Activated T-helper 17 cell treated with anti-CD3 and anti-CD28 coated beads, Interleukin-2, amount 50 U/mL, for 72 hours (primary cell): Measurements from ENCODE around the gene ADGRE2. TPM values are rescaled to one million over a fixed set of nuclear protein-coding genes. Genes with fewer than 3 reads are reported as not detected.

ENCODE experiments used
- ATAC-seq: fragments of 150-1000 bp; cut with Tn5 transposase; replicated peaks from 2 replicates; pipeline ENCODE4 v1.10.0; 2021; ENCODE audit warnings: mild to moderate bottlenecking, moderate library complexity
- H3K27ac Mint-ChIP-seq: one replicate; pipeline ENCODE4 v1.8.0; 2022; ENCODE audit warnings: mixed read lengths
- H3K27me3 Mint-ChIP-seq: one replicate; pipeline ENCODE4 v1.8.0; 2022; ENCODE audit warnings: mixed read lengths
- H3K36me3 Mint-ChIP-seq: one replicate; pipeline ENCODE4 v1.8.0; 2022; ENCODE audit warnings: low read depth, mild to moderate bottlenecking, mixed read lengths
- H3K4me1 Mint-ChIP-seq: one replicate; pipeline ENCODE4 v1.8.0; 2022; ENCODE audit warnings: mixed read lengths
- H3K4me3 Mint-ChIP-seq: one replicate; pipeline ENCODE4 v1.8.0; 2022; ENCODE audit warnings: mild to moderate bottlenecking, mixed read lengths
- H3K9me3 Mint-ChIP-seq: one replicate; pipeline ENCODE4 v1.8.0; 2022; ENCODE audit warnings: mixed read lengths
- total RNA-seq, 2 donors: library from RNA; stranded (reverse); gene quantifications; one replicate each; pipeline ENCODE4 v1.2.3, GENCODE V29; 2022

The ADGRE2 gene
- total RNA-seq, 2 donors from 2014 or later, result 1.1 to 3.3 TPM

- H3K4me1 Mint-ChIP-seq, result peaks cover 9% of the 10 kb centered on the region
- no peaks in the 10 kb centered on the region for H3K9me3 Mint-ChIP-seq
- peak within 1 kb of the TSS; percentile 82 for H3K4me3 Mint-ChIP-seq
- H3K36me3 Mint-ChIP-seq, result peaks cover 27% of the 10 kb centered on the region
- peak within 1 kb of the TSS; percentile 96 for H3K27ac Mint-ChIP-seq
- no peaks in the 10 kb centered on the region for H3K27me3 Mint-ChIP-seq
- ATAC-seq, result peak; percentile 96
Observed at GRCh38 chr19:14689598-14690503, 88.5 kb downstream of the ADGRE2 start, which contains the start of gene ZNF333. Gene ZNF333 (plus strand): TSS chr19:14690048. CDS start chr19:14693492, 3,444 bp downstream.

- Mint-ChIP-seq H3K4me3 (no peak overlapping the region), H3K27me3 (no peaks in the 10 kb centered on the region), H3K4me1 (peaks cover 15% of the 10 kb centered on the region), H3K36me3 (no peaks in the 10 kb centered on the region), H3K27ac (peak overlapping the region; percentile 75), H3K9me3 (no peaks in the 10 kb centered on the region)
- no peak for ATAC-seq
Observed at GRCh38 chr19:14686411-14686810, 91.9 kb downstream of the ADGRE2 start.

GRCh38 chr19:14683439-14683838 is 94.9 kb downstream of the ADGRE2 start:
- Mint-ChIP-seq H3K27me3 (no peaks in the 10 kb centered on the region), H3K36me3 (no peaks in the 10 kb centered on the region), H3K4me3 (no peak overlapping the region), H3K27ac (no peak overlapping the region), H3K4me1 (peaks cover 15% of the 10 kb centered on the region), H3K9me3 (no peaks in the 10 kb centered on the region)
- peak; percentile 94 for ATAC-seq

Other genes with a start within 250 kb of the ADGRE2 start
- gene TECR, start 249.0 kb downstream of the ADGRE2 start, total RNA-seq, result 100 to 1,000 TPM; 100 to 139 TPM
- 100 to 1,000 TPM in 1 of 2 donors, 10 to 100 TPM in 1; 79.7 to 132 TPM for gene NDUFB7, start 206.5 kb downstream of the ADGRE2 start, total RNA-seq
- 1 to 10 TPM in 1 of 2 donors, under 1 TPM in 1; 0.78 to 2.0 TPM for gene CLEC17A, start 195.5 kb downstream of the ADGRE2 start, total RNA-seq
- not detected for gene ADGRE3, start 103.7 kb downstream of the ADGRE2 start, total RNA-seq
- 10 to 100 TPM in 1 of 2 donors, 1 to 10 TPM in 1; 9.4 to 20.3 TPM for gene ZNF333, start 88.5 kb downstream of the ADGRE2 start, total RNA-seq
- not detected for gene OR7A5, start 56.6 kb upstream of the ADGRE2 start, total RNA-seq
- not detected for gene OR7C1, start 56.6 kb upstream of the ADGRE2 start, total RNA-seq
- gene OR7A10, start 70.4 kb upstream of the ADGRE2 start, total RNA-seq, result not detected
- gene OR7A17, start 107.6 kb upstream of the ADGRE2 start, total RNA-seq, result not detected
- not detected for gene OR7C2, start 162.9 kb upstream of the ADGRE2 start, total RNA-seq
- not detected for gene SLC1A6, start 201.3 kb upstream of the ADGRE2 start, total RNA-seq